ENCODE measurements around the gene CDH4.

Gene CDH4

GRCh38 chr20:61916318-61916891 is 664.3 kb downstream of the CDH4 start:
- no peak for DNase-seq

GRCh38 chr20:61917474-61918145 is 665.5 kb downstream of the CDH4 start:
- no peak for DNase-seq

GRCh38 chr20:61918548-61918947 is 666.5 kb downstream of the CDH4 start:
- no peak for DNase-seq

GRCh38 chr20:61919239-61919638 is 667.2 kb downstream of the CDH4 start:
- DNase-seq, result no peak

- DNase-seq, result no peak
Measured at GRCh38 chr20:61919675-61920365, 667.8 kb downstream of the CDH4 start.

GRCh38 chr20:61922411-61922810 is 670.4 kb downstream of the CDH4 start:
- no peak for DNase-seq

GRCh38 chr20:61922936-61923335 is 670.9 kb downstream of the CDH4 start:
- DNase-seq, result no peak

- DNase-seq, result no peak
Measured at GRCh38 chr20:61923371-61924166, 671.5 kb downstream of the CDH4 start.

GRCh38 chr20:61924211-61924857 is 672.3 kb downstream of the CDH4 start:
- no peak for DNase-seq

- no peak for DNase-seq
Measured at GRCh38 chr20:61924858-61925554, 672.9 kb downstream of the CDH4 start.

- DNase-seq, result no peak
Measured at GRCh38 chr20:61925555-61926252, 673.6 kb downstream of the CDH4 start.

- no peak for DNase-seq
Measured at GRCh38 chr20:61926253-61926613, 674.2 kb downstream of the CDH4 start.

GRCh38 chr20:61926796-61927192 is 674.7 kb downstream of the CDH4 start:
- no peak for DNase-seq

GRCh38 chr20:61927193-61927825 is 675.2 kb downstream of the CDH4 start:
- no peak for DNase-seq

- DNase-seq, result no peak
Measured at GRCh38 chr20:61927826-61928541, 675.9 kb downstream of the CDH4 start.

GRCh38 chr20:61929561-61929960 is 677.5 kb downstream of the CDH4 start:
- DNase-seq, result no peak

GRCh38 chr20:61929971-61930666 is 678.1 kb downstream of the CDH4 start:
- no peak for DNase-seq

GRCh38 chr20:61930776-61931475 is 678.9 kb downstream of the CDH4 start:
- DNase-seq, result no peak

All from CD4-positive, alpha-beta T cell treated with Interleukin-21 for 1 hour (primary cell).